NCI-H2196 treated with DMSO at 0.1 percent for 48 hours (cell line): Measurements from ENCODE around the gene ZNF668.
"Not testable (repeated sequence)": the region's sequence is repeated elsewhere in the genome, so short reads cannot be mapped to it uniquely, and the experiment has no call there.

ENCODE experiments used
- DNase-seq: peaks from one replicate; lab custom pipeline; 2025; ENCODE audit not compliant: unreplicated experiment; lab: John Stamatoyannopoulos, UW

ZNF668 gene

DNA sequence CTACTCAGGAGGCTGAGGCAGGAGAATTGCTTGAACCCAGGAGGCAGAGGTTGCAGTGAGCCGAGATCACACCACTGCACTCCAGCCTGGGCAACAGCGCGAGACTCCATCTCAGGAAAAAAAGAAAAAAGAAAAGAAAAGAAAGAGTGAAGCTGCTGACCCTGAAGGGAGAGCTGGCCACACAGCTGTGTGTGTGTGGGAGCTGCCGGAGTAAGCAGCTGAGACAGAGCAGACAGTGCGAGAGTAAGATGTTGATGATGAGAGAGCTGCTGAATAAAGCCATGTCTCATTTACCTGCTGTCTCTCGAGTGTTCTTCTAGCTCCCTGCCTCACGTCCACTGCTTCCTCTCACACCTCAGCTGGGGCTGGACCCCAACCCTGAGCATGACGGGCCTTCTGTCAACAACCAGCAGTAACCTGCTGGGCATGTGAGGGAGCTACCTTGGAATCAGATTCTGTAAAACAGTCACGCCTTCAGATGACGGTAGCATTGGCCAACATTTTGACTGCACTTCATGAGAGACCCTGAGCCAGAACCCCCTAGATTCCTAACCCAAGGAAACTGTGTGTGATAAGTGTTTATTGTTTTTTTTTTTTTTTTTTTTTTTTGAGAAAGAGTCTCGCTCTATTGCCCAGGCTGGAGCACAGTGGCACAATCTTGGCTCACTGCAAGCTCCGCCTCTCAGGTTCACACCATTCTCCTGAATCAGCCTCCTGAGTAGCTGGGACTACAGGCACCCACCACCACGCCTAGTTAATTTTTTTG, 27.0 kb upstream of the ZNF668 start:
- DNase-seq, result not testable (repeated sequence)

DNA sequence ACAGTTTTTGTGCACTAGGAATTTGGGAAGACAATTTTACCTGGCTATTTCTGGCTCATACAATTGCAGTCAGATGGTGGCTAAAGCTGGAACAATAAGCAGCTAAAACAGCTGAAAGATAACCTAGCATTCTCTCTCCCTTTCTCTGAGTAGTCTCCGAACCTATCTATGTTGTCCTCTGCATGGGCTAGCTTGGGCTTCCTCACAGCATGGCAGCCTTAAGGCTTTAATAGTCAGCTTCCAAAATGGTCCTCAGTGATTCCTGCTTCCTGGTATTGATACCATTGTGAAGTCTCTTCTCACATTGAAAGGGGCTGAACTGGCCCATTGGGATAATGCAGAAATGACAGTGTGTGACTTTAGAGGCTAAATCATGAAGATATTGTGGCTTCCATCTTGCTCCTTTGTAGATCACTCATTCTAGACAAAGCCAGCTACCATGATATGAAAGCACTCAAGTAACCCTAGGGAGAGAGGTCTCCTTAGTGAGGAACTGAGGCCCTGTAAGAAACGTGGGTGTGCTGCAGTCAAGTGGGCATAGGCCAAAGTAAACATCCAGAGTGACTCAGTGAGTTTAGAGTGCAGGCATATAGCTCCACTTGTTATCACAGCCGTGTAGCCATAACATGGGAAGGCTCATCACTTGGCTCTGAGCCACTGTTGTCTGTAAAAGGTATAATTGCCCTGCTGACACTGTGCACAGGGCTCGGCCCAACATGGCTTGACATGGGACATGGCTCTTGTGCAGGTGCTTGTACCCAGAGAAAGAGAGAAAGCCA, 26.0 kb upstream of the ZNF668 start:
- no peak for DNase-seq

DNA sequence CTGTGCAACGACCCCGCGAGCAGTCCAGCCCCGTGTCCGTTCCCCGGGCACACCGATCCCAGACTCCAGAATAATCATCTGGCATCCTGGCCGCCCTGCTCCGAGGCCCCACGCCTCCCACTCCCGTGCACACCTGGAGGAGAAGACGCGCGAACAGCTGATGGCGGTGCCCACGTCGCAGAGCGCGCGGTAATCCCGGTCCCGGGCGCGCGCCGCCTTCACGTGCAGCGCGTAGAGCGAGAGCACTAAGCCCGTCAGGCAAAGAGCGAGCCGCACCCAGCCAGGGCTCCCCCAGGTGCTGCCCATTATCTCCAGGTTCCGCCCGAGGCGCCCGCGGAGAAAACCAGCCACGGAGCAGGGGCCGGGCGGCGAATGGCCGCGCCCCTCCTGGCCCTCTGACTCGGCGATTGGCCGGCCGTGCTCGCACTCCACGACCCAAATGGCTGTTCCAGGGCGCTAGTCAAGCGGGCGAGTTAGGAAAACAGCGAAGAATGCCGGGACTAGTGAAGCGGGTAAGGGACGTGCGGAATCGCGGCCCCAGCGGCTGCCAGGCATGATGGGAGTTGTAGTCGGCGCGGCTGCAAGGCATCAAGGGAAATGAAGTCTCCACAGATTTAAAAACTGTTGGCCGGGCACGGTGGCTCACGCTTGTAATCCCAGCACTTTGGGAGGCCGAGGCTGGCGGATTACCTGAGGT, 20.5 kb upstream of the ZNF668 start, which contains the start of gene VKORC1:
TSS of gene VKORC1 (minus strand) at position 374 of the 697 bp plus-strand sequence. CDS start at position 306, 68 bp downstream.
- DNase-seq, result peak; percentile 93

DNA sequence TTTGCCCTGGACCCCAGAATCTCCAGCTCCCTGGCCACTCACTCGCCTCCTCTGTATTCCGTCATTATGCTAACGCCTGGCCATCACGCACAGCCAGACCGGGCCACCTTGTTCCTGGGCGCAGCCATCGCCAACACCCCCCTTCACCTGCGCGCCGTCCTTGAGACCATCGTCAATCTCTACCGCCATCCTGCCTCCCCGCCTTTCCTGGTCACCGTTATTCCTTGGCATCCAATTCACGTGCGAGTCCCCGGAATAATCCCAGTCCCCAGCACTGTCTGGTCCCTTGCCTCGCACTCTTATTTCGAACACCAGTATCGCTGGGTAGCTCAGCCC, 20.0 kb upstream of the ZNF668 start:
- DNase-seq, result no peak

DNA sequence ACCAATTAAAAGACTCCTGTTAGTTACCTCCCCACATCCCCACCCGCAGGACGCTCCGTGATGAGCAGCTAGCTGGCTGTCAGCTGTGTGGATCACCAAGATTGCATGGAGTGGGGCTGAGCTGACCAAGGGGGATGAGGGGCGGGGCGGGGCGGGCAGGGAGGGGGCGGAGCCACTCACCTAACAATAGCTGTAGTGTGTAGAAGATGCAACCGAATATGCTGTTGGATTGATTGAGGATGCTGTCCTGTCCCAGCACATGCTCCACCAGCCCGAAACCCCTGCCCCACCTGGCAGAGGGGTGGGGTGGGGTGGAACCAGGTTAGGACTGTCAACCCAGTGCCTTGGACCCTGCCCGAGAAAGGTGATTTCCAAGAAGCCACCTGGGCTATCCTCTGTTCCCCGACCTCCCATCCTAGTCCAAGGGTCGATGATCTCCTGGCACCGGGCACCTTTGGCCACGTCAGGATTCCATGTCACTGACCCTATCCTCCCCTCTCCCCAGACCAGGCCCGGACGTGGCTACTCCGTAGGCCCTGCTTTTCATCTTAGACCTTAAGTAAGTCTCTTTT, 19.2 kb upstream of the ZNF668 start:
- peak; percentile 31 for DNase-seq

DNA sequence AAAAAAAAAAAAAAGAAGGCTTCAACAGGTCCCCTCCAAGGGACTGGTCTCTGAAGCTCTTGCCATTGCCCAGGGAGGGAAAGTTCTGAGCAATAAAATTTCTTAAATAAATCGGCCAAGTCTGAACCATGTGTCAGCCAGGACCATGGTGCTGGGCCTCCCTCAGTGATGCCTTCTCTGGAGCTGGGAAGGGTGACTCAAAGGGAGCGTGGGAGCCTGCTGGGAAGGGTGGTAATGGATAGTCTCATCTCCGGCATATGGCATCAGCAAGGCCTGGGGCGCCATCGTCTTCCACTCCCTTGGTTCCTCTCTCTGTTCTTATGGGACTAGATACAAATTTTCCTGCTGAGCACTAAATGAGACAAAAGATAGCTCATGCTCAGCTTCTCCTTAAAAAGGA, 18.3 kb upstream of the ZNF668 start:
- DNase-seq, result no peak

DNA sequence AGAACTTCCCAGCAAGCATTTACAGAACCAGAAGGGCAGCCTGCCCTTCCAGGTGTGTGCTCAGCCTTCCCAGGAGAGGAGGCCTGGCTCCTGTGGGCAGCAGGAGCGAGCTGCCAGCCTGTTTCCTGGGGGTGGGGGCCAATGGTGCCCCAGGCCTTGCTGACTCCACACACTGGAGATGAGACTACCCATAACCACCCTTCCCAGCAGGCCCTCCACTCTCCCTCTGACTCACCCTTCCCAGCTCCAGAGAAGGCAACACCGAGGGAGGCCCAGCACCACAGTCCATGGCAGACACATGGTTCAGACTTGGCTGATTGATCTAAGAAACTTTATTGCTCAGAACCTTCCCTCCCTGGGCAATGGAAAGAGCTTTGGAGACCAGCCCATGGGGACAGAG, 16.5 kb upstream of the ZNF668 start:
- DNase-seq, result no peak

DNA sequence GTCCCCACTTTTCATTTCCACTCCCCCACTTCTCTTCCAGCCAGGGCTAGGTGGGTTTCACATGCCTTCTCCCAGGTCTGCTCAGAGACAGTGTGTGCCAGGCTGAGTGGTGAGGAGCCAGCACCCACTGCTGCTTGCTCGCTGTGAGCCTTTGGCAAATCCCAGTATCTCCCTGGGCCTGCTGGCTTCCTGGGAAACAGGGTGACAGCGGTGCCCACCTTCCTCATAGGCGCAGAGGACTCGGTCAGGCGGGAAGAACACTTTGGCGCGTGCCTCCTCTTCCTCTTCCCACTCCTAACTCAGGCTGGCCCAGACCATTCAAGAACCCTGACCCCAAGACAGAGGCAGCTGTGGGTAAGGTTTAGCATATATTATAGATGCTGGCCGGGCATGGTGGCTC, 15.2 kb upstream of the ZNF668 start:
- no peak for DNase-seq

DNA sequence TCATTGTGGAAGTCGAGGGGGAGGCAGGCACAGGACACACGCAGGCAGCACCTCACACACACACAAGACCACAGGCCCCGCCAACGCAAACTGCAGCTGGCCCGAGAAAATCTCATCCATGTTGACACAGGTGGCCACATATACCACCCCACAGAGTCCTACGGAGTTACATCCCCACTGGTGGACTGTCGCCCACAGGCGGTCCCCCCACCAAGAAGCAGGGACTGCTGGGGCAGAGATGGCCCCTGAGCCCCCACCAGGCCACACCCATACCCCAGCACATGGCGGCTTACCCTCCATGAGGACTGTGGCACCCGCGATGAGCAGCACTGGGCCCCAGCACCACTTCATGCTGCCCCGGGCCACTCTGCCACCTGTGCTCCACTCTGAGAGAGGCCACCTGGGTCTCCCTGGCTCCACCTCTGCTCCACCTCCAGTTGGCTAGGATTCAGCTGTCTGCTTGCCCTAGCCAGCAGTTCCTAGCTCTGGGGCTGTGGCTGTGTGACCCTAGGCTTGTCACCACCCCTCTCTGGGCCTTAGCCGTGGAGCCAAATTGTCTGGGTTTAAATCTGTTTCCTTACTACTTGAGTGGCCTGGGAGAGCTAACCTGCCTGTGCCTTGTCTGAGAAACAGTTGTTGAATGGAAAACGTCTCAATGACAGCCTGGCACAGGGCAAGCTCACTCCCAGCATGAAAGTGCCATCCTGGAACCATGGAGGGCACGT, 14.6 kb upstream of the ZNF668 start, which contains the start of gene PRSS53:
TSS of gene PRSS53 (minus strand) at position 485 of the 725 bp plus-strand sequence. CDS start at position 351, 134 bp downstream.
- DNase-seq, result no peak

DNA sequence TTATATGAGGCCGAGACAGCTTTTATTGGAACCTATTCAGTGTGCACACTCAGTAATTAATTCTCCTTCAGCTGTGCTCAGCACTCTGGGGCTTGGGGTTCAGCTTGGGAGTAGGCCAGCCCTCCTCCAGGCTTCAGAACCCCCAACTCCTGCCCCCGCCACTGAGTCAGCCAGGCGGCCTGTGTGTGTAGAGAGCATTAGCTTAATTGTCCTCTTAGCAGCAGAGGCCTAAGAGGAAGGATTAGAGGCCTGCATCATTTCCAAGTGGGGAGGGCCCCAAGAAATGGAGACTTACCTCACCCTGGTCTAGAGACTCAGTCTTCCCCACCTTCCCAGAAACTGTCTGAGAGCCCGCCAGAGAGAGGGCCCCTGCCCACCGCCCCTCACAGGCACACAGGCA, 13.9 kb upstream of the ZNF668 start:
- no peak for DNase-seq

DNA sequence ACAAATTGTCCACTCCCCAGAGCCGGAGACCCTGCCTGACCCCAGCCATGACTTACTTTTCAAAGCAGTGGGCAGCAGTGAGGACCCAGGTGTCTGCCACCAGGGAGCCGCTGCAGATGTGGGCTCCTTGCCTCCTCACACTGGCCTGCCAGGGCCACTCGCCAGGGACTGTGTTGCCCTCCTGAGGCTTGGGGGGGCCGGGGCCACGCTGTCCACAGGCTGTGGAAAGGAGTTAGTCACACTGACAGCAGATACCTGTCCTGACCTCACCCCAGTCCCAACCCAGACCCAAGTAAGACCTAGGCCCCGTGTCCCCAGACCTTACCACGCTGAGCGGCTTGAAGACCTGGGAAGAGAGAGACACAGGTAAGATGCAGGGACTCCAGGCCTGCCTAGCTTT, 13.4 kb upstream of the ZNF668 start:
- no peak for DNase-seq

DNA sequence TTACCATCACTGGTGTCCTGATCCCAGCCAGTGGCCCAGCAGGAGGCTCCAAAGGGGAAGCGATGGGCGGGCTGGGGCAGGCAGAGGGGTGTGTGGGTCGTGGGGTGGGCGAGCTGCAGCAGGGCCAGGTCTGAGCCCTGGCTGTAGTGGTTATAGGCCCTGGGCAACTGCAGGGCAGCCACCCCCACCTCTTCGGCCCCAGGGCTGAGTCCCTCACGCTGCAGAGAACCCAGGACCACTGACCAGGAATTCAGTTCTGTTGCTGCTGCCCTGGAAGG, 12.5 kb upstream of the ZNF668 start:
- DNase-seq, result no peak

DNA sequence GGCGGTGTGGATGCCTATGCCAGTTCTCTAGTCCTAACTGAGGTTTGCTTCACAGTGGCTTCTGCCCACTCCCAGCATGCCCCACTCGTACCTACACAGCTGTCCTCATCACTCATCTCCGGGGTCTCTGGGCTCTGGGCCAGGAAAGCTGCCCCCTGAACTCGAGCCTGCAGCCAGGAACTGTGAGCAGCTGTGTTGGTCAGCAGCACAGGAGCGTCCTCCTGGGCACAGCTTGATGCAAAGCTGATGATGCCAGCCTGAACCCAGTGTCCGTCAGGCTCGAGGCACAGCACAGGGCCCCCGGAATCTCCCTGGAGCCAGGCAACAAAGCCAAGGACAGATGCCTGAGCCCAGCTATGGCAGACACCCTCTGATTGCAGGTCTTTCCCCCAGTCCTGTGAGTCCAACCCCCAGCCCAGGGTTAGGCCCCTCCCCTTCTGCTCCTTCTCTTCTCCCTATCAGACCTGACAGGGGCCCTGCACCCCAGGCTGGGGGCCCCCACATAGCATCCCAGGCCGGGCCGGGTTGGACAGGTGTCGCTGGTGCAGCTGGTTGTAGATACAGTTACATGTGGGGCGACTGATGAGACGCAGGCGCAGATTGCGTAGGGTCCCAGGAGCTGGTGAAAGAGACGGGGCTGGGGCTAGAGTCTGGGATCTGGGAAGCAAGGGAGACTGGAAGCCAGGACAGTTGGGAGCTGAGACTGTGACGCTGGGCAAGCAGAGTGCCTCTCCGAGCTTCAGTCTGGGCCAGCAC, 12.0 kb upstream of the ZNF668 start:
- DNase-seq, result no peak

DNA sequence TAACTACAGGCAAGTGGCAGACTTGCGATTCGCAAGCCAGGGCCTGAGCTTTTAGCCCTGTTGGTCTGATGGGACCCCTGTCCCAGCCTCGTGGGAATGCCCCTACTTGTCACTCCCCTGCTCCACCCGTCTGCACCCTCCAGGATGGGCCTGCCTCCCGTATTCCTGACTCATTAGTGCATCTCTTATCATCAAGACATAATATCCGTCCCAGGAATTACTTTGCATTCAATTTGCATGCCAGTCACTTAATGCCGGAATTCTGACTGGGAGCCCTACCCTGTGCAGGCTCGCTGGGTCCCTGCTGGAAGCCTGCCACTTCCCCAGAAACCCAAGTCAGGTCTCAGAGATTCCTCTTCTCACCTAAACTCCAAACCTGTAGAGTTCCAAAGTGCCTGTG, 11.4 kb upstream of the ZNF668 start:
- no peak for DNase-seq

DNA sequence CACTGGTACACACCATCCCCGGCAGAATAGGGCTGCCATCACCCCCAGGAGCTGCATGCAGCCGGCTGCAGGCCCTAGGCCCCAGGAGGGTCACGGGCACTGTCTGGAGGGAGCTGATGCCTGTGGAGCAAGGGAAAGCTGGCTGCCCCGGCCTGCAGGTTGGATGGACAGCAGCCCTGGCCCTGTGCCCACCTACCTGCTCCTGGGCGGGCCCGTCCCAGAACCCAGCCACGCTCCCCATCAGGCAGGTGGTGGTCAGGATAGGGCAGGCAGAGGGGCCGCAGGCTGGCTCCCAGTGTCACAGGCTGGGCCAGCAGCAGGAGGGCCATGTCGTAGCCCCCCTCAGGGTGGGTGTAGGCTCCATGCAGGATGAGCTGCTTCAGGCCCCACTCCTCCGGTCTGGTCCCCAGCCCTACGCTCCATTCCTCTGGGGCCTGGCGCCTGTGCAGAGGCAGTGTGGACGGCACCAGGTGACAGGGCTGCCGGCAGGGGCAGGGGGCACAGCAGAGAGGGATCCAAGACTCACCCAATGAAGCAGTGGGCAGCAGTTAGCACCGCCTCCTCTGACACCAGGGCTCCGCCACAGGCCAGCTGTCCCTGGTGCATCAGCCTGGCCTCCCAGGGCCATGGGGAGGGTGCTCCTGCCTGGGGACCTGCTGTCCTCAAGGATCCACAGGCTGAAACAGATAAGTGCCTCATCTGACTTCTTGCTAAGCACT, 10.7 kb upstream of the ZNF668 start:
- no peak for DNase-seq

DNA sequence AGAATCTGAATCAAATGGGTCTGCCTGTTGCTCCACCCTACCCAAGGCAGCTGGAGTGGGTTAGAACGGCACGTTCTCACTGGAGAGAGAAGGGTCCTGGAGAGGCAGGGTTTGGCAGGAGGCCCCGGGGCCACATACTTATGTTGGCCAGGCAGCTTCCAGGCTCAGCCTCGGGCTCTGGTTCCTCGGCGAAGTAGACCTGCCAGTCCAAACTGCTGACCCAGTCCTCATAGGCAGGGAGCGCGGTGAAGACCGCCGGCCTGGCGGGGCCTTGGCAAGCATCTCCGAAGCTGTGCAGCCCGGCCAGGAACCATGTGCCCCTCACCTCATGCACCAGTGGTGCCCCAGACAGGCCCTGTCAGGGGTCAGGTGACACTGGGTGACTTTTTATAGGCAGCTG, 9.9 kb upstream of the ZNF668 start:
- no peak for DNase-seq

DNA sequence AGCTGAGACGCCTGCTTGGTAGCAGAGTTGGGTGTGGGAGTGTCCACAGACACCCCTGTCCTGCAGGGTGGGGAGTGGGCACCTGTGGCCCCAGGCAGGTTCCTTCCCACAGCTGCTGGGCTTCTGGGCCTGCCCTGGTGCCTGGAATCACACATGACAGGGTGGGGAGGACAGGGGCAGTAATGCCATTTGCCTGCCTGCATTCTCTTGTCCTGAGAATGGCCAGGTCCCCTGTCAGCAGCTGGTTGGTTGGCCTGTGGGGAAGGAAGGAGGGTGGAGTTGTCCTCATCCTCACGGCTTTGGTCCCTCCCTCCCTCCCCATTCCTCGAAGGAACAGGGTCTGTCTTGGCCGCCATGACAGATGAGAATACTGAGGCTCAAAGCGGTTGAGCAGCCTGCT, 9.5 kb upstream of the ZNF668 start:
- DNase-seq, result no peak

DNA sequence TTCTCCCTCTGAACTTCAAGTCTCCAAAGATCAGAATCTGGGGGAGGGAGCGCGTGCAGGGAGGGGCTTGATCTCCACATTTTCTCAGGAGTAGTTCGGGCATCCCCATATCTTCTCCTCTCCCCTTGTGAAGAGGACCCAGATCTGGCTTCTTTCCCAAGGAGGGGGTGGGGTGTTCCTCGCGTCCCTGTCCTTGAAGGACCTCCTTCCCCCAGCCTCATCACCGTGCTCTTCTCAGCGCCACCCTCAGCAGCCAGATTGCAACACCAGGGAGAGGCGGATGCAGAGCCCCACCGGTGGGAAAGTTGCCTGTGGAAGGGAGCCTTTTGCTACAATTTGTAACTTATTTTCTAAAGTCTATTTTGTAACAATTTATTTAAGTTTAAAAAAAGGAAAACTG, 9.0 kb upstream of the ZNF668 start:
- no peak for DNase-seq

DNA sequence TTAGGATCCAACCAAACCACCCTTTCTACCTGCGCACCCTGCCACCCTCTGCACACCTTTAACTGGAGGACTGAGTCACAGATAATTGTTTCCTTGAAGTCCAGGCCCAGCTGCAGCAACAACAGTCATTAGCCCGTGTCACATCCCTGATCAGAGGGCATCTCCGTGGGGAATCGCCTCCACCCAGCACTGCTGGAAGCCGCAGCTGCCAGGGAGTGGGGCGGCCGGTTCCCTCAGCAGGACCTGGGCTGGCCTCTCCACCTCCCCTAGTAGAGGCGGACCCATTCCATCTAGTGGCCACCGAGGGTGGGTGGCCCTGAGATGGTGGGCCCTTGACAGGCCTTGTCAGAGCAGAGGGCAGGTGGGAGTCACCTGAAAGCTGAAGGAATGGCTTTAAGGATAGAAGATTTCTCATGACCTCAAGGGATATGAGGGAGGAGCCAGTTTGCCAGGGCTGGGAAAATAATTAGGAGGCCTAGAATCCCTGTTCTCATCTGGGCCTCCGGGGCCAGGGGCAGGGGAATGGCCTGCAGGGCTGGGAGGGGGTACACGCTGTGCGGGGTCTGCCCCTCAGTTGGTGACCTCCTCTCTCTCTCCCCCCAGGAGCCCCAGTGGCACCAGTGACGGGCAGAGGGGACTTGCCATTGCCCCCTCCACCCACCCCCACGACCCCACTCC, 8.5 kb upstream of the ZNF668 start:
- DNase-seq, result no peak
